SW 1271 (cell line): ENCODE data around the gene RHOT2.

Experiments
- DNase-seq, 2 experiments: peaks; one replicate each; lab custom pipeline; 2025; lab: John Stamatoyannopoulos, UW

The RHOT2 gene

GRCh38 chr16:667780-668518 is at the start of gene RHOT2:
TSS of gene RHOT2 (plus strand) at chr16:668132. CDS start at chr16:668200, 68 bp downstream.
- DNase-seq: peak; percentile 48 to 80

- no peak for DNase-seq
Observed at GRCh38 chr16:619476-620100, 48.3 kb upstream of the RHOT2 start.

- no peak for DNase-seq
Observed at GRCh38 chr16:620700-621525, 47.0 kb upstream of the RHOT2 start.

GRCh38 chr16:621526-622105 is 46.3 kb upstream of the RHOT2 start:
- no peak for DNase-seq

- DNase-seq: no peak
Observed at GRCh38 chr16:622920-623280, 45.0 kb upstream of the RHOT2 start.

GRCh38 chr16:624526-625070 is 43.3 kb upstream of the RHOT2 start:
- no peak for DNase-seq

- DNase-seq: no peak
Observed at GRCh38 chr16:625117-625976, 42.6 kb upstream of the RHOT2 start.

GRCh38 chr16:625977-626765 is 41.8 kb upstream of the RHOT2 start:
- DNase-seq: no peak

GRCh38 chr16:626787-627453 is 41.0 kb upstream of the RHOT2 start:
- peak in 1 of 2 experiments; percentile 30 for DNase-seq

GRCh38 chr16:627454-628239 is 40.3 kb upstream of the RHOT2 start:
- no peak for DNase-seq

- DNase-seq: no peak
Observed at GRCh38 chr16:628321-629061, 39.4 kb upstream of the RHOT2 start.

GRCh38 chr16:629185-629832 is 38.6 kb upstream of the RHOT2 start:
- DNase-seq: no peak

GRCh38 chr16:629833-630248 is 38.1 kb upstream of the RHOT2 start:
- DNase-seq: no peak

GRCh38 chr16:630249-630814 is 37.6 kb upstream of the RHOT2 start:
- no peak for DNase-seq

- no peak for DNase-seq
Observed at GRCh38 chr16:630815-631405, 37.0 kb upstream of the RHOT2 start, which contains the start of gene WFIKKN1. TSS of gene WFIKKN1 (plus strand) at chr16:630985. CDS start at chr16:631254, 269 bp downstream.

- no peak for DNase-seq
Observed at GRCh38 chr16:631808-632358, 36.0 kb upstream of the RHOT2 start.
